Erythroblast (primary cell): ENCODE results near the gene EHBP1.
"Not testable (repeated sequence)": the region's sequence is repeated elsewhere in the genome, so short reads cannot be mapped to it uniquely, and the experiment has no call there.

Experiments used
- GATA1 ChIP-seq: IDR thresholded peaks from 2 replicates; pipeline ENCODE4 v1.6.1; 2011; ENCODE audit warnings: low read depth, mild to moderate bottlenecking, control low read depth, low read length, moderate library complexity
- POLR2A ChIP-seq: IDR thresholded peaks from 2 replicates; pipeline ENCODE4 v1.6.1; 2011; ENCODE audit warnings: mild to moderate bottlenecking, low read length

DNA sequence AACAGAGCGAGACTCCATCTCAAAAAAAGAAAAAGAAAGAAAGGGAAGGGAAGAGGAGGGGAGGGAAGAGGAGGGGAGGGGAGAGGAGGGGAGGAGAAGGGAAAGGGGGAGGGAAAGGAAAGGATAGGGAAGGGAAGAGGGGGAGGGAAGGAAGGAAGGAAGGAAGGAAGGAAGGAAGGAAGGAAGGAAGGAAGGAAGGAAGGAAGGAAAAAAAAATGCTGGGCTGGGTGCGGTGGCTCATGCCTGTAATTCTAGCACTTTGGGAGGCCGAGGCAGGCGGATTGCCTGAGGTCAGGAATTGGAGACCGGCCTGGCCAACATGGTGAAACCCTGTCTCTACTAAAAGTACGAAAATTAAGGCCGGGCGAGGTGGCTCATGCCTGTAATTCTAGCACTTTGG, 314.2 kb downstream of the EHBP1 start:
- TF ChIP-seq POLR2A, GATA1: not testable (repeated sequence)
